K562 (cell line): ENCODE measurements around the gene IP6K1.

Source experiments
- BRCA1 ChIP-seq, 2 experiments: fragments of 450-650 bp in 1 of 2; sonication (generic) in 1 of 2; formaldehyde crosslinking in 1 of 2; IDR thresholded peaks; 2 replicates each; pipeline versions ENCODE4 v1.5.0 to v1.6.1; 2017 to 2020; ENCODE audit warnings: mild to moderate bottlenecking in 1 of 2, missing genetic modification reagents in 1 of 2
- DLX4 ChIP-seq: fragments of 250-450 bp; sonication (Bioruptor Pico); IDR thresholded peaks from 2 replicates; pipeline ENCODE4 v1.6.1; 2021; ENCODE audit warnings: mild to moderate bottlenecking
- ELK1 ChIP-seq: sonication (generic); formaldehyde crosslinking; IDR thresholded peaks from 2 replicates; pipeline ENCODE4 v1.8.1; 2022; ENCODE audit warnings: missing genetic modification reagents
- ESRRA ChIP-seq: fragments of 450-650 bp; IDR thresholded peaks from 2 replicates; pipeline ENCODE4 v1.6.1; 2014; ENCODE audit warnings: low read depth, mild to moderate bottlenecking, moderate library complexity, borderline replicate concordance
- ETV6 ChIP-seq, 3 experiments: fragments of 150-350 bp in 1 of 3; sonication (generic) in 1 of 3; formaldehyde crosslinking in 1 of 3; IDR thresholded peaks; 2 replicates each; pipeline versions ENCODE4 v1.6.1 to v1.8.0; 2014 to 2022; ENCODE audit warnings: borderline replicate concordance in 2 of 3, low read depth in 2 of 3, antibody characterized with exemption in 1 of 3, low read length in 1 of 3, mild to moderate bottlenecking in 1 of 3, missing genetic modification reagents in 1 of 3
- FOS ChIP-seq: IDR thresholded peaks from 3 replicates; pipeline ENCODE4 v1.6.1; 2011; ENCODE audit not compliant: insufficient read length; ENCODE audit errors: extremely low read depth
- HNRNPUL1 ChIP-seq: fragments of 200-400 bp; formaldehyde crosslinking; IDR thresholded peaks from 2 replicates; pipeline ENCODE4 v1.6.1; 2017; ENCODE audit warnings: low read length
- REST ChIP-seq, 2 experiments: fragments of 450-650 bp; formaldehyde crosslinking in 1 of 2; IDR thresholded peaks; 2 replicates each; pipeline versions ENCODE4 v1.4.0 to v1.6.1; 2014 to 2020; ENCODE audit warnings: mild to moderate bottlenecking in 2 of 2, borderline replicate concordance in 1 of 2, low read depth in 1 of 2
- RFX5 ChIP-seq: IDR thresholded peaks from 2 replicates; pipeline ENCODE4 v1.6.1; 2011; ENCODE audit warnings: low read depth, mild to moderate bottlenecking, improper control_type of control experiment, low read length
- TBL1XR1 ChIP-seq, 2 experiments: IDR thresholded peaks; 2 replicates each; pipeline ENCODE4 v1.6.1; 2012; ENCODE audit warnings: improper control_type of control experiment in 2 of 2, low read length in 2 of 2, mild to moderate bottlenecking in 1 of 2
- ZFPM2 ChIP-seq: fragments of 250-450 bp; sonication (Bioruptor Pico); IDR thresholded peaks from 2 replicates; pipeline ENCODE4 v1.5.1; 2022; ENCODE audit warnings: mild to moderate bottlenecking
- ZNF140 ChIP-seq: fragments of 250-450 bp; sonication (Bioruptor Pico); IDR thresholded peaks from 2 replicates; pipeline ENCODE4 v1.8.0; 2021; ENCODE audit warnings: moderate library complexity, mild to moderate bottlenecking, inconsistent platforms

GRCh38 chr3:49769926-49770325 is 16.4 kb downstream of the IP6K1 start:
- TF ChIP-seq ETV6 (IDR thresholded peaks at IDR 0.05; ENCODE audit: borderline replicate concordance in 1 of 2, low read depth in 2 of 2, low read length in 1 of 2) (no peak), ETV6 (CRISPR knock-in tag; IDR thresholded peaks at IDR 0.05; ENCODE audit: borderline replicate concordance) (no peak), TBL1XR1 (IDR thresholded peaks at IDR 0.05; ENCODE audit: low read length in 2 of 2) (no peak), ZNF140 (CRISPR knock-in tag) (no peak), FOS (no peak), REST (IDR thresholded peaks at IDR 0.05; ENCODE audit: borderline replicate concordance) (no peak), REST (CRISPR knock-in tag; IDR thresholded peaks at IDR 0.05; ENCODE audit: low read depth) (no peak), ELK1 (CRISPR knock-in tag) (no peak), ZFPM2 (CRISPR knock-in tag) (no peak), ESRRA (no peak), DLX4 (CRISPR knock-in tag) (no peak), RFX5 (no peak), BRCA1 (IDR thresholded peaks at IDR 0.05) (no peak), BRCA1 (CRISPR knock-in tag; IDR thresholded peaks at IDR 0.05) (no peak), HNRNPUL1 (no peak)
